Measurements from ENCODE around the gene COL5A3. TPM values are rescaled to one million over a fixed set of nuclear protein-coding genes. Genes with fewer than 3 reads are reported as not detected.

The COL5A3 gene
- total RNA-seq, 4 donors from 2014 or later, result 5.7 to 9.8 (median 6.6) TPM

DNA sequence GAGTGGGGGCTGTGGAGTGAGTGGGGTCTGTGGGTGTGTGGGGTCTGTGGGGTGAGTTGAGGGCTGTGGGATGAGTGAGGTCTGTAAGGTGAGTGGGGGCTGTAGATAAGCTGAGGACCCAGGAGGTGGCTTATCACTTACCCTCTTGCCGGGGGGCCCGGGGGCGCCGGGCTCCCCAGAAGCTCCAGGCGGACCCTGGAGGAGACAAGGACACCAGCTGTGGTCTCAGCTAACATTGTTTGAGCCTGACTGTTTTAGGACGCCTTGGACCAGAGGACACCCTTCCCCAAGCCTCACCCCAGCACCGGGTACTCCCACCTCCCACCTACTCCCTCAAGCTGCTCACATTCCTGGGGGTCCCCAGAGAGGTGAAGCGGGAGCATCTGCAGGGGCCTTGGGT is 39.8 kb downstream of the COL5A3 start:
- in situ Hi-C loops (cut with MboI; ENCODE audit: low sequenced_read_pairs in 4 of 4) (no loop called here), intact Hi-C loops (cut with DNase I; ENCODE audit: low total_unique reads) (no loop called here)
- DNase-seq, result no peak
- ATAC-seq, result no peak
- TF ChIP-seq POLR2A (IDR thresholded peaks at IDR 0.05), result no peak
- TF ChIP-seq CTCF (IDR thresholded peaks at IDR 0.05 in 4 of 5, conservative IDR thresholded peaks at IDR 0.05 in 1 of 5), result no peak
- no peaks in the 10 kb centered on the region for H3K4me1 ChIP-seq
- no peaks in the 10 kb centered on the region for H3K27me3 ChIP-seq
- H3K27ac ChIP-seq, result no peak overlapping the region
- H3K4me3 ChIP-seq, result no peak overlapping the region
- H3K36me3 ChIP-seq, result no peaks in the 10 kb centered on the region
- H3K9me3 ChIP-seq, result no peaks in the 10 kb centered on the region

GRCh38 chr19:9969688-9969975 is 40.7 kb downstream of the COL5A3 start:
- no peak for ATAC-seq
- H3K4me1 ChIP-seq, result no peaks in the 10 kb centered on the region
- no peak for TF ChIP-seq CTCF (IDR thresholded peaks at IDR 0.05 in 4 of 5, conservative IDR thresholded peaks at IDR 0.05 in 1 of 5)
- no peak for TF ChIP-seq POLR2A (IDR thresholded peaks at IDR 0.05)
- no peaks in the 10 kb centered on the region for H3K27me3 ChIP-seq
- no peaks in the 10 kb centered on the region for H3K36me3 ChIP-seq
- H3K4me3 ChIP-seq, result no peak overlapping the region
- no peak overlapping the region for H3K27ac ChIP-seq
- in situ Hi-C loops (cut with MboI; ENCODE audit: low sequenced_read_pairs in 4 of 4) (no loop called here), intact Hi-C loops (cut with DNase I; ENCODE audit: low total_unique reads) (no loop called here)
- DNase-seq, result no peak
- no peaks in the 10 kb centered on the region for H3K9me3 ChIP-seq

GRCh38 chr19:9968820-9969687 is 41.2 kb downstream of the COL5A3 start:
- Histone ChIP-seq H3K4me3 (no peak overlapping the region), H3K27me3 (no peaks in the 10 kb centered on the region), H3K9me3 (no peaks in the 10 kb centered on the region), H3K4me1 (no peaks in the 10 kb centered on the region), H3K27ac (no peak overlapping the region), H3K36me3 (no peaks in the 10 kb centered on the region)
- ATAC-seq, result no peak
- intact Hi-C loops (cut with DNase I; ENCODE audit: low total_unique reads) (no loop called here), in situ Hi-C loops (cut with MboI; ENCODE audit: low sequenced_read_pairs in 4 of 4) (no loop called here)
- DNase-seq, result no peak
- TF ChIP-seq CTCF (IDR thresholded peaks at IDR 0.05 in 4 of 5, conservative IDR thresholded peaks at IDR 0.05 in 1 of 5) (no peak), POLR2A (IDR thresholded peaks at IDR 0.05) (no peak)

DNA sequence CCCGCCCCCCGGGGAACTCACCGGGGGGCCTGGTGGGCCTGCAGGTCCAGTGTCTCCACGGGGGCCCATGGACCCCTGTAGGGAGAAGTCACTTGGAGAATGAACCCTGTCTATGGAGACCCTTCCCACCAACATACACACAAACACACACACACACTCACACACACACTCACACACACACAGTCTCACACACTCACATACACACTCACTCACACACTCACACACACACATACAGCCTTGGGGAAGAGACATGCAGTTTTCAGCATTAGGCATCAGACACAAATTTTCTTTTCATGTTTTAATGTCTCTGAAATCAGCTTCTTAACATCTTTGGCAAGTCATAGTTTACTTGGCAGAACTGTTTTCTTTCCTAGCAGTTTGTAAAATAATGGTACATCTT is 43.0 kb downstream of the COL5A3 start:
- no peaks in the 10 kb centered on the region for H3K27me3 ChIP-seq
- H3K4me1 ChIP-seq, result no peaks in the 10 kb centered on the region
- no peaks in the 10 kb centered on the region for H3K36me3 ChIP-seq
- intact Hi-C loops (cut with DNase I; ENCODE audit: low total_unique reads) (no loop called here), in situ Hi-C loops (cut with MboI; ENCODE audit: low sequenced_read_pairs in 4 of 4) (no loop called here)
- H3K9me3 ChIP-seq, result no peaks in the 10 kb centered on the region
- no peak for TF ChIP-seq POLR2A (IDR thresholded peaks at IDR 0.05)
- TF ChIP-seq CTCF (IDR thresholded peaks at IDR 0.05 in 4 of 5, conservative IDR thresholded peaks at IDR 0.05 in 1 of 5), result no peak
- H3K27ac ChIP-seq, result no peak overlapping the region
- ATAC-seq (no peak), DNase-seq (no peak)
- no peak overlapping the region for H3K4me3 ChIP-seq

DNA sequence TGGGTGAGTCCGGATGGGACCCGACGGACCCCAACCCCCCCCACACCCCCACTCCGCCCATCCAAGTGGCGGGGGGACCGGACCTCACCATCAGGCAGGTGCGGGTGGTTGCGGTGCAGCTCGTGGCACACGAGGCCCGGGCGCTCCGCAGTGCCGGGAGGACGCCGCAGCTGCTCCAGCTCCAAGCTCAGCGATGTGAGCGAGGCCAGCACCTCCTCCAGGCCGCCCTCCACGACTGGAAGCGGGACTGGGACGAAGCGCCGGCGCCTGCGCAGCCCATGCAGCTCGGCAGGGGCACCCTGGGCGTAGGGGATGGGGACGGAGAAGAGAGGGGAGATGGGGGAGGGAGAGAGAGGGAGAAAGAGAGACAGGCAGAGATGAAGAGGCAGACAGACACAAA is 43.9 kb downstream of the COL5A3 start:
- no peak overlapping the region for H3K27ac ChIP-seq
- H3K27me3 ChIP-seq, result no peaks in the 10 kb centered on the region
- DNase-seq, result no peak
- TF ChIP-seq POLR2A (IDR thresholded peaks at IDR 0.05) (no peak), CTCF (IDR thresholded peaks at IDR 0.05 in 4 of 5, conservative IDR thresholded peaks at IDR 0.05 in 1 of 5) (no peak)
- no peaks in the 10 kb centered on the region for H3K4me1 ChIP-seq
- no peaks in the 10 kb centered on the region for H3K36me3 ChIP-seq
- H3K9me3 ChIP-seq, result no peaks in the 10 kb centered on the region
- in situ Hi-C loops (cut with MboI; ENCODE audit: low sequenced_read_pairs in 4 of 4) (no loop called here), intact Hi-C loops (cut with DNase I; ENCODE audit: low total_unique reads) (no loop called here)
- H3K4me3 ChIP-seq, result no peak overlapping the region
- ATAC-seq, result no peak
